Smooth muscle cell (in vitro differentiated cells): ENCODE measurements around the gene TUBB6. TPM values are rescaled to one million over a fixed set of nuclear protein-coding genes. Genes with fewer than 3 reads are reported as not detected.
A peak's percentile ranks its signal among the peaks of the same experiment; 100 is the strongest.

Experiments
- DNase-seq: peaks from one replicate; lab custom pipeline; 2025; ENCODE audit not compliant: unreplicated experiment; lab: John Stamatoyannopoulos, UW
- H2AFZ ChIP-seq: fragments of 200-600 bp; sonication (generic); 2 replicates; pipeline ENCODE4 v1.6.0; 2016; ENCODE audit warnings: antibody characterized with exemption, low read depth, mild to moderate bottlenecking
- H3F3A ChIP-seq: fragments of 200-600 bp; sonication (generic); 2 replicates; pipeline ENCODE4 v1.6.0; 2017; ENCODE audit warnings: antibody characterized with exemption, low read depth
- H3K27ac ChIP-seq: fragments of 200-600 bp; sonication (generic); 2 replicates; pipeline ENCODE4 v1.5.1; 2016; ENCODE audit warnings: low read depth, mild to moderate bottlenecking
- H3K27me3 ChIP-seq: fragments of 200-600 bp; sonication (generic); 2 replicates; pipeline ENCODE4 v1.6.1; 2016; ENCODE audit warnings: low read depth, mild to moderate bottlenecking
- H3K36me3 ChIP-seq: fragments of 200-600 bp; sonication (generic); 2 replicates; pipeline ENCODE4 v1.5.1; 2016; ENCODE audit warnings: low read depth
- H3K4me1 ChIP-seq: fragments of 200-600 bp; sonication (generic); 2 replicates; pipeline ENCODE4 v1.5.1; 2016; ENCODE audit warnings: low read depth
- H3K4me2 ChIP-seq: fragments of 200-600 bp; sonication (generic); 2 replicates; pipeline ENCODE4 v1.6.0; 2016; ENCODE audit warnings: mild to moderate bottlenecking
- H3K4me3 ChIP-seq: fragments of 200-600 bp; sonication (generic); 2 replicates; pipeline ENCODE4 v1.5.1; 2016; ENCODE audit warnings: mild to moderate bottlenecking
- H3K79me2 ChIP-seq: fragments of 200-600 bp; sonication (generic); 2 replicates; pipeline ENCODE4 v1.6.0; 2016; ENCODE audit warnings: low read depth, mild to moderate bottlenecking
- H3K9ac ChIP-seq: fragments of 200-600 bp; sonication (generic); 2 replicates; pipeline ENCODE4 v1.6.0; 2016; ENCODE audit warnings: low read depth
- H3K9me3 ChIP-seq: fragments of 200-600 bp; sonication (generic); replicated peaks from 2 replicates; pipeline ENCODE4 v1.5.1; 2016; ENCODE audit warnings: low read depth
- H4K20me1 ChIP-seq: fragments of 200-600 bp; sonication (generic); 2 replicates; pipeline ENCODE4 v1.6.0; 2016; ENCODE audit warnings: low read depth
- CTCF ChIP-seq: fragments of 200-600 bp; sonication (generic); IDR thresholded peaks from 2 replicates; pipeline ENCODE4 v1.5.1; 2017; ENCODE audit warnings: borderline replicate concordance, mild to moderate bottlenecking, antibody characterized with exemption; ENCODE audit not compliant: insufficient read depth, poor library complexity, severe bottlenecking
- WGBS: methylation state at CpG from one replicate; pipeline ENCODE4 v1.1.7; 2016; ENCODE audit warnings: low lambda C conversion rate; 5-methylcytosine and 5-hydroxymethylcytosine counted together
- polyA plus RNA-seq: library from polyadenylated mRNA; unstranded; fragments of >200 nt; fragmentation: Nextera tagmentation; extraction: Ambion mirVana; gene quantifications from 2 replicates; pipeline ENCODE4 v1.2.1, GENCODE V29; 2016
- total RNA-seq: library from RNA; depleted of rRNA; stranded (reverse); fragments of >200 nt; gene quantifications from 2 replicates; pipeline ENCODE4 v1.2.3, GENCODE V29; 2014

TUBB6 gene
- total and polyA plus RNA-seq, 2 experiments from 2014 or later, result 359 to 460 TPM

GRCh38 chr18:12352188-12352587 lies 44.1 kb downstream of the TUBB6 start:
- Histone ChIP-seq H3K27me3 (no peaks in the 10 kb centered on the region), H3F3A (no peaks in the 10 kb centered on the region), H2AFZ (no peak overlapping the region), H3K79me2 (no peaks in the 10 kb centered on the region), H4K20me1 (peaks cover 9% of the 10 kb centered on the region), H3K9ac (no peak overlapping the region), H3K4me1 (no peaks in the 10 kb centered on the region), H3K9me3 (no peaks in the 10 kb centered on the region), H3K4me2 (no peak overlapping the region), H3K27ac (no peak overlapping the region), H3K4me3 (no peak overlapping the region), H3K36me3 (peaks cover 26% of the 10 kb centered on the region)
- no peak for DNase-seq
- WGBS, result 99% methylated on average over 5 of the region's 5 CpGs
- TF ChIP-seq CTCF, result no peak

- no peak overlapping the region for H3K4me3 ChIP-seq
- H3K4me2 ChIP-seq, result no peak overlapping the region
- no peaks in the 10 kb centered on the region for H3K9me3 ChIP-seq
- 85% methylated on average over 5 of the region's 5 CpGs for WGBS
- no peaks in the 10 kb centered on the region for H3F3A ChIP-seq
- H2AFZ ChIP-seq, result no peak overlapping the region
- DNase-seq, result no peak
- H3K27me3 ChIP-seq, result no peaks in the 10 kb centered on the region
- no peaks in the 10 kb centered on the region for H3K4me1 ChIP-seq
- peaks cover 42% of the 10 kb centered on the region for H4K20me1 ChIP-seq
- TF ChIP-seq CTCF, result no peak
- H3K79me2 ChIP-seq, result no peaks in the 10 kb centered on the region
- no peak overlapping the region for H3K27ac ChIP-seq
- no peak overlapping the region for H3K9ac ChIP-seq
- peaks cover 13% of the 10 kb centered on the region for H3K36me3 ChIP-seq
These were observed 51.5 kb downstream of the TUBB6 start for GRCh38 chr18:12359515-12359927.

GRCh38 chr18:12361770-12362378 lies 53.8 kb downstream of the TUBB6 start:
- Histone ChIP-seq H3K4me3 (no peak overlapping the region), H3K27me3 (no peaks in the 10 kb centered on the region), H3K4me2 (no peak overlapping the region), H3K4me1 (no peaks in the 10 kb centered on the region), H3F3A (no peaks in the 10 kb centered on the region), H3K9me3 (no peaks in the 10 kb centered on the region), H4K20me1 (peaks cover 55% of the 10 kb centered on the region), H3K79me2 (no peaks in the 10 kb centered on the region), H3K9ac (no peak overlapping the region), H3K27ac (peak overlapping the region; percentile 1), H2AFZ (no peak overlapping the region), H3K36me3 (peaks cover 10% of the 10 kb centered on the region)
- WGBS, result 74% methylated on average over 3 of the region's 3 CpGs
- DNase-seq, result no peak
- no peak for TF ChIP-seq CTCF
